HPDE6-E6E7 (cell line): ENCODE measurements around the gene MOGAT3.

Source experiments
- DNase-seq: peaks from one replicate; pipeline ENCODE4 v3.0.0; 2011; ENCODE audit warnings: missing footprints; ENCODE audit errors: extremely low spot score

The MOGAT3 gene

GRCh38 chr7:101172005-101172853, 28.6 kb downstream of the MOGAT3 start:
- no peak for DNase-seq

GRCh38 chr7:101171442-101171837, 29.4 kb downstream of the MOGAT3 start:
- no peak for DNase-seq

DNA sequence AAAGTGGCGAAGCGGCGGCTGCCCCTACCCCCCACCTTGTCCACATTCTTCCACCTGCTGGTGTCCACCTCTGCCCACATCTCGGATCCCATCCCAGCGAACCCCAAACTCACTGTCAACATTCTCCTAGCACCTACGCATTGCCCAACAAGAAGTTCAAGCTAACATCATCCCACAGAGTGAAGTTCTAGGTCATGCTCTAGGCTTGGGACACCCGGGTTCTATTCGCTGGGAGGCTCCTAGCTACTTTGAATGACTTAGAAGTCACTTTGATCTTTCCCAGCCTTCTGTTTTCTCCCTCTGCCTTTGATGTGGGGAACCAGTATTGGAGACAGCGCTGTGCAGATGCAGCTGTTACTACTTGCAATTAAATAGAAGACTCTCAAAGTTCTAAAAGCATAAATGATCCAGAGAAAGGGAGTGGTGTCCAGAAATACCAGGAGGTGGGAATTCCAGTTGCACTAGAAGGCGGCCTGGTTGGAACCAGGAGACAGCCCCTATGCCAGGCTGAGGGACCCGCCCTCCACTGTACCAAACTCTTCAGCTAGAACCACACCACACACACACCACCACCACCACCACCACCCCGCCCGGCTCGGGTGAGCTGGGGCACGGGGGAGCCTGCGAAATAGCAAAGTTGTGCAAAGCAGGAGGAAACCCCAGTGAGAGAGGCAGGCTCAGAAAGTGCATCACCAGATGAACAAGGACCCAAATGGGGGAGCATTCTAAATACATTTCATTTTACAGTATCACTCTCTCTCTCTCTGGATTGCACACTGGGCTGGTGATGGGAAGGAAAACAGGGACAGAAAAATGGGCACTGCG, 30.0 kb downstream of the MOGAT3 start:
- DNase-seq: no peak

DNA sequence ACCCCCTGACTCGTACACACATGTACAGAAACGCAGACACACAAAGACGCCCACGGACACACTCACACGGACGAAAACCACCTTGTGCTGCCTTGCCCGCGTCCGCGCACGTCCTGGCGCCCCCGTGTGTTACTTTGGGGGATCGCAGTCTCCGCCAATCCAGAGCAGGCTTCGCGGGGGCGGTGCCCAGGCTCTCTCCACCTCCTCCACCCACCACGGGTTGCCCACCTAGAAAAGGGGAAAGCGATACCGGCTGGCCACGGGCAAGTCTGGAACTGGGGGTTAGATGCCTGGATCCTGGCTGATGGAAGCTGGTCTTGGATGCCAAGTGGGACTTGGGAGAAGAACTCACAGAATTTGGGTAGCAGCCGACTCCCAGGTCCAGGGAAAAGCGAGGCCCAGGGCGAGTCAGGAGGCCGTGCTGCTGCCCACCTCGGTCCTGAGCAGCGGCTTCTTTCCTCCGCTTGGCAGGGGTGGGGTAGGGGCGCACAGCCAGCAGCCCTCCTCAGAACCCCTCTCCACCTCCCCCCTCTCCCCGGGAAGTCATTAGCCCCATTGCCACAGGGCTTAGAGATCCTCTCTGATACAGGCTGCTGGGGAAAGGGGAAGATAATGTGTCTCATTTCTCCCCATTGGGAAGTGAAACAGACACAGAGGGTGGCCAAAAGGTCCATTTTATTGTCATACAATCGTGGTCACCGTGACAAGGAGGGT, 30.8 kb downstream of the MOGAT3 start:
- DNase-seq: no peak

DNA sequence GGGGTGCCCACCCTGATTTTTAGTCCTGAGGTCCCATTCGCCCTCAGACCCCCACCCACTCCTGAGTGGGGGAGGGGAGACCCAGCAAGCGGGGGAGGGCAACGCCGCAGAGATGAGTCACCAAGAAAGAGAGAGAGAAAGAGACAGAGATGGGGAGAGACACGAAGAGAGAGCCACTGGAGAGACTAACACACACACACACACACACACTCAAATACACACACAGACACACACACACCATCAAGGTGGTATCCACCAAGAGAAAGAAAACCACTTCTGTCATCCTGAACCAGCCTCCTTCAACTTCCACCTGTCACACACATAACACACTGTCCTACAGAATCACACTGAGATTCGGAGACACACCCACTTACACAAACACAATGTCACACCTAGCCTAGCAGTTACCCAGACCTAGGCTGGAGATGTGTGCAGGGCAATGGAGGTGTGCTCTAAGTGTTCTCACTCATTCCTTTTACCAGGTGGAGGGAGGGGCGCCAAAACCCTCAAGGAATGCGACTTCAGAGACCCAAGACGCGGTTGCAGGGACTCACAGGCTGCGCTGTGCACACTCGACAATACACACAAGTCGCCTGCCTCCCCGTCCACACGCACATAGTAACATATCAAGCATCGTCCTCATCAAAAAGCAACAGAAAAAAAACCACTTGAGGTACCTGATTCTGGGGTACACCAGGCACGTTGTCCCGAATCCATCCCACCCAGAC, 31.6 kb downstream of the MOGAT3 start:
- no peak for DNase-seq

DNA sequence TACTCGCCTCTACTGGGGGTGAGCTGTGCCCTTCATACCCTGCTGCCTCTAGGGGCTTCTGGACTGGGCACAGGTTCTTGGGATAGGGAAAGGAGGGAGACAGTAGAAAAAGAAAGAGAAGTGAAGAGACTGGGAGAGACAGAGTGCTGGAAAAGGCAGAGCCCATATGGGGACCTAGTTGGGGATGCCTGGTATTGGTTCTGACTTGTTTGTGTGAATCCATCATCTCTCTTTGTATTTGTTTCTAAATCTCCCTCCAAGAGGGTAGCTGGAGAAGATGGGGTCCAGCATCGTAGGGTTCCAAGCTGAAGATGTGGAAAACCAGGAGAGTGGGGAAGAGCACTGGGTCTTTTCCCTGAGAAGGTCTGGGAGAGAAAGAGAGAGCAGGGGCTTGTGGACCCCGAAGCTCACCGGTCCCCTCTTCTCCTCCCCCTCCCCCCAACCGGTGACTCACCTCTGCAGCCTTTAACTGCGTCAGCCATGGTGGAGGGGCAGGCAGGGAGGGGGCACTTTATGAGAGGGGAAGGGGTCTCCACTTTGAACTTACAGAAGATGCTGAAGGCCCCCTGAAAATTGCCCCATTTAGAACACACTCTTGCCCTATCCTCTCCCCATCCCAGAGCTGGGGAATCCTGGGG, 32.3 kb downstream of the MOGAT3 start:
- DNase-seq: no peak

DNA sequence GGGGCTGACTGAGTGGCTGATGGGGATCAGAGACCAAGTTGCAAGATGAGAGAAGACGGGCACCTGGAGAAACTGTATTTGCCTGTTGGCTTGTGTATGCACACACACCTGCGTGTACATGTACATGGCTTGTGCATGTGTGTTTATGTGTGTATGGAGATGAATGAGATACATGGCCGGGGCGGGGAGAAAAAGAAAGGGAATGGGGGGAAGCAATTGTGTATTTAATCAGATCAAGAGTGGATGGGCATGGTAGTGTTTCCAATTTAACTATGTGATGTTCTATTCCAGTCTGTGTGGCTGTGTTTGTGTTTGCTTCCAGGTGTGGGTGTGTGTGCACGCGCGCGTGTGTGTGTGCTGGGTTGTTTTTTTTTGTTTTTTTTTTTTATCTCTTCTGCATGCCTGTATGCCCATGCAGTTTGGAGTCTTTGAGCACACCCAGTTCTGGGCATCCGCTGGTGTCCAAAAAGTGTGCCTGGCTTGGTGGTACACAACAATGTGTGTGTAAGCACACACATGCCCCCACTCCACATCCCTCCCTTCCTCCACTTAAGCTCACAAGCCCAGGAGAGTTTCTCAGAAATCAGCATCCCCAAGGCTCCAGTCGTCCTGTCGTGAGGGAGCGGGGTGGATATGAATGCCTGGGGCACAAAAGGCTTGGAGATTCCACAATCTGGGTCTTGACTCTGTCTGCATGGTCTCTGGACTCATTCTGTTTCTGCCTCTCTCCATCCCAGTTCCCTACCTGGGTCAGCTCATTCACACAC, 33.0 kb downstream of the MOGAT3 start:
- DNase-seq: no peak

- no peak for DNase-seq
Observed at GRCh38 chr7:101166909-101167644, 33.8 kb downstream of the MOGAT3 start.

- no peak for DNase-seq
Observed at GRCh38 chr7:101166648-101166908, 34.3 kb downstream of the MOGAT3 start.

DNA sequence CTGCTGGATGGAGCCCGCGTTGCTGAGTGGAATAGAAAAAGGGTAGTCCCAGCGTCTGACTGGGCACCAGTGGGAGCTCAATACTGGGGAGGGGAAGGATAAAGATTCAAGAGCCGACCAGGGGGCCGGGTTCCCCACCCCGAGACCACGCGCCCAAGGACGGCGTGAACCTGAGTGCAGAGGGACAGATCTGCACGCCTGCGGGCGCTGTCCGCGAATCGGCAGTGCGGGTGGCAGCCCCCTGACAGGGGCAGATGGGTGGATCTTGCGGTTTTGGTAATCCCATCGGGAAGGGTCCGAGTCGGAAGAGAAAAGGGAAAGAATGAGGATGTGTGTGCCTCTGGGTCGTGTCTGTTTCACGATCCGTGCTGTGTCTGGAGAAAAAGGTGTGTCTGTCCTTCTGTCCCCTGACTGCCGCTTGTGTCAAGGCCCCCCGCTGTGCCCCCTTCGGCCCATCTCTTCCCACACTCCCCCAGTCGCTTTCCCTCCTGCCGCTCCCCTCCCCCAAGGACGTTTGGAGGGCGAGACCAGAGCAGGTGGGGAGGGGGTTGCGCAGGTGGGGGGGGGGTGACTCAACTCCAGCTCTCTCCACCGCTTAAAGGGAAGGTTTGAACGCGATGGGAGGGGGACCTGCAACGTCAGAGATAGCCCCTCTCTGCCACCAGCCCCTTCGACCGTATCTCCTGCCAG, 34.7 kb downstream of the MOGAT3 start:
- DNase-seq: no peak

GRCh38 chr7:101165075-101165957, 35.5 kb downstream of the MOGAT3 start, which contains the start of gene VGF:
TSS of gene VGF (minus strand) at chr7:101165569. CDS start at chr7:101164843, 726 bp downstream.
- peak; percentile 91 for DNase-seq

- no peak for DNase-seq
Observed at GRCh38 chr7:101164071-101164840, 36.6 kb downstream of the MOGAT3 start.

DNA sequence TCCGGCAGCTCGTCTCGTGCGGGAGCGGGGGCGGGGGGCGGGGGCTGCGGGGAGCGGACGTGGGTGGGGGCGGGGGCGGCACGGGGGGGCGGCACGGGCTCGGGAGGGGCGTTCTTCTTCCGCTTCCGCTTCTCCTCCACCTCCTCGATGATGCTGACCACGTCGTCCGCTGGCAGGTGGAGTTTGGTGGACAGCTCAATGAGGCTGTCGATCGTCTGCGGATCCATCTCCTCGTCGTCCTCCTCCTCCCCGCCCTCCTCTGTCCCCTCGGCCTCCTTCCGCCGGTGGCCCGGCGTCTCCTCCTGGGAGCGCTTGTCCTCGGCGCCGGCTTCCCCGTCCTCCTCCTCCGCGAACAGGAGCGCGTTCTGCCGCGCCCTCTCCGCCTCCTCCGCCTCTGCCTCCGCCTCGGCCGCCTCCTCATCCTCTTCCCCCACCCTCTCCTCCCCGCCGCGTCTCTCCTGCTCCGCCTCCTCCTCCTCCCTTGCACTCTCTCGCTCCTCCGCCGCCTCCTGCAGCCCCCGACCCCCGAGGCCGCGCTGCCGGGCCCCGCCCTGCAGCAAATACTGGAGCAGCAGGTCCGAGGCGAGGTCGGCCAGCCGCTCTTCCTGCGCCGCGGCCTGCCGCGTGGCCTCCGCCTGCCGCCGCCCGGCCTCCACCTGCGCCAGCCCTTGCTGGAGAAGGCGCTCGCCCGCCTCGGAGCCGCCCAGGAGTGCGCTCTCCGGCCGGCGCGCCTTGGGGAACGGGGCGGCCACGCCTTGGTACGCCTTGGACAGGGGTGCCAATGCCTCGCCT, 37.4 kb downstream of the MOGAT3 start:
- DNase-seq: no peak

DNA sequence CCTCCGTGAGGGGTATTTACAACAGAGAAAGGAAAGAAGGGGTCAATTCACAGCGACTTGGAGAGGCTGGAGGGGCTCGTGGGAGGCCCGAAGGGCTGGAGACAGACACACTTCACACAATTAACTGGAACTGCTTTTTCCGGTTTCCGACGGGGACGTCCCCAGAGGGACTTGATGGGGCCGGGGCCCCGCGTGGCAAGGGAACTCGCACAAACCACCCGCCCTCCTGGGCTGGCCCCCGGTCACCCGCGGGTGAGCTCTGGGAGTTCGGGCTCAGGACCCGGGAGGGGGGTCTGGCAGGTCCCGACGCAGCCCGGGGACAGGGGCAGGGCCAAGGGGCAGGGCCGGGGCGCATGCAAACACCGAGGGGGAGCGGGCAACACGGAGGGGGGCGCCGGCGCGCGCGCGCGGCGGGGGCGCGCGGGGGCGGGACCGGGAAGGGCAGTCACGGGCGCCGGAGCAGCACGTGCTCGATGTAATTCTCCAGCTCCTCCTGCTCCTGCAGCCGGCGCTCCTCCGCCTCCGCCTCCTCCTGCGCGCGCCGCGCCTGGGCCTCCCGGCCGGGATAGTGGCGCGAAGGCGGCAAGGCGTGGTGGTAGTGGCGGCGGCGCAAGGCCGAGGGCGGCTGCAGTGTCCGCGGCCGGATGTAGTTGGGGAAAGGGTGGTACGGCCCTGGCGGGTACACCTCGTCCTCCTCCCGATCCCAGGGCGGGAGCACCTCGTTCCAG, 38.1 kb downstream of the MOGAT3 start:
- DNase-seq: peak; percentile 66

- DNase-seq: no peak
Observed at GRCh38 chr7:101161692-101162471, 39.0 kb downstream of the MOGAT3 start.
